Measurements from ENCODE around the gene TMEM63A. TPM values are rescaled to one million over a fixed set of nuclear protein-coding genes. Genes with fewer than 3 reads are reported as not detected.

TMEM63A gene
- total and polyA plus RNA-seq, 4 experiments from 2014 or later = 46.2 to 507 (median 278) TPM

- no peaks in the 10 kb centered on the region for H3K27me3 Mint-ChIP-seq
- intact Hi-C loops (cut with micrococcal nuclease) = no loop called here
- no peak overlapping the region for H3K27ac ChIP-seq (ENCODE audit: low read depth, low read length)
- peaks cover 28% of the 10 kb centered on the region for H3K4me1 ChIP-seq (ENCODE audit: insufficient read depth, low read length)
- no peaks in the 10 kb centered on the region for H3K27me3 ChIP-seq (ENCODE audit: insufficient read depth, low read length)
- H3K9me3 ChIP-seq (ENCODE audit: control insufficient read depth in 1 of 2, low read length in 2 of 2) = no peaks in the 10 kb centered on the region
- no peaks in the 10 kb centered on the region for H3K9me3 Mint-ChIP-seq
- no peak overlapping the region for H3K4me3 Mint-ChIP-seq
- no peak overlapping the region for H3K4me3 ChIP-seq (ENCODE audit: low read length in 2 of 2)
- CTCF ChIA-PET (ENCODE audit: partially characterized antibody) = interaction anchor here (1.2 to 18.0 kb wide), 5 partner anchors 9 to 130 kb away, joined by 3 to 294 read pairs (median 27); partner anchors contain the start of genes SRP9 and TMEM63A
- no peak for DNase-seq
- POLR2A ChIA-PET (ENCODE audit: partially characterized antibody) = interaction anchor here (1.2 to 22.5 kb wide), 5 partner anchors 11 to 131 kb away, joined by 4 to 730 read pairs (median 49); partner anchors contain the start of genes PYCR2, SRP9 and TMEM63A
- peaks cover 0 to 3% of the 10 kb centered on the region in 2 donors for H3K36me3 Mint-ChIP-seq
- H3K27ac Mint-ChIP-seq = peak overlapping the region in 3 of 7 donors; percentile 42 to 77 (median 55)
- peaks cover 23 to 42% (median 33%) of the 10 kb centered on the region in 4 donors for H3K4me1 Mint-ChIP-seq
- no peaks in the 10 kb centered on the region for H3K36me3 ChIP-seq (ENCODE audit: insufficient read depth, low read length)
Measured at GRCh38 chr1:225908773-225909172, 26.6 kb upstream of the TMEM63A start.

GRCh38 chr1:225908013-225908640, 25.9 kb upstream of the TMEM63A start:
- intact Hi-C loops (cut with micrococcal nuclease) = no loop called here
- no peak for DNase-seq
- H3K27me3 ChIP-seq (ENCODE audit: insufficient read depth, low read length) = no peaks in the 10 kb centered on the region
- H3K36me3 ChIP-seq (ENCODE audit: insufficient read depth, low read length) = no peaks in the 10 kb centered on the region
- peaks cover 25 to 42% (median 34%) of the 10 kb centered on the region in 4 donors for H3K4me1 Mint-ChIP-seq
- H3K4me1 ChIP-seq (ENCODE audit: insufficient read depth, low read length) = peaks cover 28% of the 10 kb centered on the region
- CTCF ChIA-PET (ENCODE audit: partially characterized antibody) = interaction anchor here (1.2 to 18.0 kb wide), 4 partner anchors 10 to 38 kb away, joined by 3 to 294 read pairs (median 24); partner anchors contain the start of gene TMEM63A
- H3K9me3 Mint-ChIP-seq = peaks cover 0 to 2% (median 0%) of the 10 kb centered on the region in 8 donors
- peaks cover 0 to 3% of the 10 kb centered on the region in 2 donors for H3K36me3 Mint-ChIP-seq
- no peak overlapping the region for H3K4me3 ChIP-seq (ENCODE audit: low read length in 2 of 2)
- H3K27ac ChIP-seq (ENCODE audit: low read depth, low read length) = no peak overlapping the region
- POLR2A ChIA-PET (ENCODE audit: partially characterized antibody) = interaction anchor here (1.2 to 22.5 kb wide), 5 partner anchors 10 to 130 kb away, joined by 4 to 730 read pairs (median 49); partner anchors contain the start of genes PYCR2, SRP9 and TMEM63A
- no peaks in the 10 kb centered on the region for H3K9me3 ChIP-seq (ENCODE audit: control insufficient read depth in 1 of 2, low read length in 2 of 2)
- no peaks in the 10 kb centered on the region for H3K27me3 Mint-ChIP-seq
- peak overlapping the region in 3 of 7 donors; percentile 41 to 77 (median 67) for H3K27ac Mint-ChIP-seq
- H3K4me3 Mint-ChIP-seq = no peak overlapping the region

DNA sequence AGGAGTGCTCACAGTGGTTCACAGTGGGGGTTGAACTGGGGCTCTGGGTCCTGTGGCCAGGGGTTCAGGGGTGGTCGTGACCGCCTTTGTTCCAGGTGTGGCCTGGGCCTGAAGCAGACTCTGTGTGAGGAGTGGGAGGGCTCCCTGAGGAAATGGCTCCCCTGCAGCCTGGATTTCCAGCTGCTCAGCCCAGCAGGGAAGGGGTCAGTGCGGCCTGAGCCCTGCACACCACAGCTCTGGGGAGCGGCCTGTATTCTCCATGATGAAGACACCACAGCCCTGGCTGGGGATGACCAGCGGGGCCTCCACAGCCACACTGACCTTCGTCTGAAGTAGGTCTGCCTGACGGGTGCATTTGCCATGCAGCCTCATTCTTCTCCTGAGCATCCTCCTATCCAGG, 25.2 kb upstream of the TMEM63A start:
- Histone ChIP-seq H3K27me3 (ENCODE audit: insufficient read depth, low read length) (no peaks in the 10 kb centered on the region), H3K27ac (ENCODE audit: low read depth, low read length) (no peak overlapping the region), H3K4me3 (ENCODE audit: low read length in 2 of 2) (no peak overlapping the region), H3K4me1 (ENCODE audit: insufficient read depth, low read length) (peaks cover 28% of the 10 kb centered on the region), H3K9me3 (ENCODE audit: control insufficient read depth in 1 of 2, low read length in 2 of 2) (no peaks in the 10 kb centered on the region), H3K36me3 (ENCODE audit: insufficient read depth, low read length) (no peaks in the 10 kb centered on the region)
- Mint-ChIP-seq H3K9me3 (peaks cover 0 to 2% (median 0%) of the 10 kb centered on the region in 8 donors), H3K27me3 (no peaks in the 10 kb centered on the region), H3K27ac (peak overlapping the region in 2 of 7 donors; percentile 45 to 67), H3K4me1 (peaks cover 29 to 37% (median 34%) of the 10 kb centered on the region in 4 donors), H3K4me3 (no peak overlapping the region), H3K36me3 (no peaks in the 10 kb centered on the region)
- ChIA-PET POLR2A (ENCODE audit: partially characterized antibody) (interaction anchor here (2.6 to 22.5 kb wide), 3 partner anchors 9 to 63 kb away, joined by 8 to 730 read pairs (median 85); partner anchors contain the start of gene TMEM63A), CTCF (ENCODE audit: partially characterized antibody) (interaction anchor here (5.5 to 18.0 kb wide), 2 partner anchors 9 to 26 kb away, joined by 43 to 294 read pairs; partner anchors contain the start of gene TMEM63A)
- intact Hi-C loops (cut with micrococcal nuclease) = no loop called here
- DNase-seq = no peak

DNA sequence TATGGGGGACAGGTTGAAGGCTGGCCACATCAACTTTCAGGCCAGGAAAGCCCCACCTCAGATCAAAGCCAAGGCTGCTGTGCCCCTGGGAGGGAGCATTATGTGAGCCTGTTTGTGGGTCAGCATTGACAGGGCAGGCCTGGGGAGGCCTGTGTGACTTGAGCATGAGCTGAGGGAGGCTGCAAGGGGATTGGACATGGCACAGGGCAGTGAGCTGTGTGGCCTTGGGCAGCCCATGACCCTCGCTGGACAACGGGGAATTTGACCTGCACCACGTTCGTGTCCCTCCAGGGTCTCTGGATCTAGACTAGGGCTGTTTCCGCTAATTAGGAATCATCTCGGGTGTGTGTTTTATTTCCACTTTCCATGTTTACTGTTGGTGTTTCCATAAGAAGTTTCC, 24.3 kb upstream of the TMEM63A start:
- POLR2A ChIA-PET (ENCODE audit: partially characterized antibody) = interaction anchor here (2.0 to 22.5 kb wide), 3 partner anchors 9 to 128 kb away, joined by 9 to 730 read pairs (median 85); partner anchors contain the start of genes SRP9 and TMEM63A
- Histone ChIP-seq H3K27me3 (ENCODE audit: insufficient read depth, low read length) (no peaks in the 10 kb centered on the region), H3K4me3 (ENCODE audit: low read length in 2 of 2) (no peak overlapping the region), H3K36me3 (ENCODE audit: insufficient read depth, low read length) (no peaks in the 10 kb centered on the region), H3K27ac (ENCODE audit: low read depth, low read length) (no peak overlapping the region), H3K9me3 (ENCODE audit: control insufficient read depth in 1 of 2, low read length in 2 of 2) (no peaks in the 10 kb centered on the region), H3K4me1 (ENCODE audit: insufficient read depth, low read length) (peaks cover 24% of the 10 kb centered on the region)
- Mint-ChIP-seq H3K4me3 (no peak overlapping the region), H3K36me3 (no peaks in the 10 kb centered on the region), H3K4me1 (peaks cover 26 to 32% (median 31%) of the 10 kb centered on the region in 4 donors), H3K9me3 (peaks cover 0 to 2% (median 0%) of the 10 kb centered on the region in 8 donors), H3K27me3 (no peaks in the 10 kb centered on the region), H3K27ac (peak overlapping the region in 3 of 7 donors; percentile 45 to 81 (median 46))
- intact Hi-C loops (cut with micrococcal nuclease) = no loop called here
- DNase-seq = no peak
- CTCF ChIA-PET (ENCODE audit: partially characterized antibody) = interaction anchor here (0.6 to 18.0 kb wide), 2 partner anchors 25 to 104 kb away, joined by 4 to 294 read pairs; partner anchors contain the start of gene TMEM63A

- POLR2A ChIA-PET (ENCODE audit: partially characterized antibody) = interaction anchor here (1.0 to 22.5 kb wide), 2 partner anchors 25 to 96 kb away, joined by 3 to 730 read pairs; partner anchors contain the start of genes SDE2 and TMEM63A
- Mint-ChIP-seq H3K27me3 (no peaks in the 10 kb centered on the region), H3K4me3 (no peak overlapping the region), H3K36me3 (no peaks in the 10 kb centered on the region), H3K27ac (peak overlapping the region in 6 of 7 donors; percentile 8 to 50 (median 22)), H3K9me3 (peaks cover 0 to 2% (median 0%) of the 10 kb centered on the region in 8 donors), H3K4me1 (peaks cover 24 to 33% (median 28%) of the 10 kb centered on the region in 4 donors)
- H3K27ac ChIP-seq (ENCODE audit: low read depth, low read length) = no peak overlapping the region
- no peaks in the 10 kb centered on the region for H3K9me3 ChIP-seq (ENCODE audit: control insufficient read depth in 1 of 2, low read length in 2 of 2)
- CTCF ChIA-PET (ENCODE audit: partially characterized antibody) = interaction anchor here (1.3 to 18.0 kb wide), 2 partner anchors 22 to 126 kb away, joined by 6 to 294 read pairs; partner anchors contain the start of genes SRP9 and TMEM63A
- intact Hi-C loops (cut with micrococcal nuclease) = no loop called here
- no peak overlapping the region for H3K4me3 ChIP-seq (ENCODE audit: low read length in 2 of 2)
- DNase-seq = no peak
- peaks cover 17% of the 10 kb centered on the region for H3K4me1 ChIP-seq (ENCODE audit: insufficient read depth, low read length)
- no peaks in the 10 kb centered on the region for H3K36me3 ChIP-seq (ENCODE audit: insufficient read depth, low read length)
- no peaks in the 10 kb centered on the region for H3K27me3 ChIP-seq (ENCODE audit: insufficient read depth, low read length)
Measured at GRCh38 chr1:225903623-225904022, 21.4 kb upstream of the TMEM63A start.

DNA sequence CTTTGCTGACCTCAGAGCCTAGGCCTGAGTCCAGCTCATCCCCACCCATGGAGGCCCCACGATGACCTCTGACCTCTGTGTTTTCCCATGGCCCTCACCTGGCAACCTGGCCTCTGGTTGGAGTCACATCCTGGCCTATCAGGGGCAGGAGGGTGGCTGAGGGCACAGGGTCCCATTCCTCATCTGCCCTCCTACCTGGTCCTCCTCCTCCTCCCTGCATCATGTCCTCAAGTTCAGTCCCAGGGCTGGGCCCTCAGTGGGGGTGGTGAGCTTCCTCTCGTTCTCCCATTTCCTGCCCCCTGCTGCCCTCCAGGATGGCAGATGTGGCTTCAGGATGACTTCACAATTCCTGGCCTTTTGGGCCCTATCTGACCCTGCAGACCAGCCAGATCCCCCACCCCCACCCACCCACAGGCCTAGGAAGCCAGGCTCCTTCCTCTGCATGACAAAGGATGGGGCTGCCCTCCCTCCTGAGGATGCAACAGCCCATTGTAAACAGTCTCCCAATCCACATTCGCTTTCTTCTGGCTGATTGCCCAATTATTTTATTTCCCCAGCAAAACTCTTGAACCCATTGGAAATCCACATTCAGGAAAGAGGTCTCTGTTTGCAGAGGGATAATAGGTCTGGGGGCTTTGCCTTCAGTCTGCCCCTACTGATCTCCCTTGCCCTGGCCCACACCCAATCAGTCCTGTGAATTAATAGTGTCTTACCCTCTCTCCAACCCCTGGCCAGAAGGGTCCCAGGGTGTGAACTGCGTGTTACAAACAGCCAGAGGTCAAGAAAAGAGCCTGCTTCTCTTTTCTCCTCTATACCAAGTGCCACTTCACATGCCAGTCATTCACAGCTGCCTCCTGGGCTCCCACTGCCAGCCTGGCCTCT, 17.1 kb upstream of the TMEM63A start:
- ChIA-PET CTCF (ENCODE audit: partially characterized antibody) (interaction anchor here (1.3 to 18.0 kb wide), 3 partner anchors 10 to 122 kb away, joined by 4 to 294 read pairs (median 43); partner anchors contain the start of genes SRP9 and TMEM63A), POLR2A (ENCODE audit: partially characterized antibody) (interaction anchor here (0.9 to 22.5 kb wide), 10 partner anchors 9 to 472 kb away, joined by 3 to 730 read pairs (median 22); partner anchors contain the start of genes H3-3A, LBR, LEFTY1 and PYCR2)
- DNase-seq = no peak
- Histone ChIP-seq H3K4me1 (ENCODE audit: insufficient read depth, low read length) (peaks cover 45% of the 10 kb centered on the region), H3K36me3 (ENCODE audit: insufficient read depth, low read length) (no peaks in the 10 kb centered on the region), H3K27ac (ENCODE audit: low read depth, low read length) (peak overlapping the region; percentile 72), H3K9me3 (ENCODE audit: control insufficient read depth in 1 of 2, low read length in 2 of 2) (no peaks in the 10 kb centered on the region), H3K27me3 (ENCODE audit: insufficient read depth, low read length) (no peaks in the 10 kb centered on the region), H3K4me3 (ENCODE audit: low read length in 2 of 2) (no peak overlapping the region)
- Mint-ChIP-seq H3K4me1 (peaks cover 38 to 58% (median 49%) of the 10 kb centered on the region in 4 donors), H3K36me3 (no peaks in the 10 kb centered on the region), H3K27ac (peak overlapping the region; percentile 76 to 98 (median 94)), H3K27me3 (no peaks in the 10 kb centered on the region), H3K4me3 (peak overlapping the region in 4 of 8 donors; percentile 11 to 76 (median 45)), H3K9me3 (peaks cover 0 to 2% (median 0%) of the 10 kb centered on the region in 8 donors)
- intact Hi-C loops (cut with micrococcal nuclease) = no loop called here

Measured in CD4-positive, alpha-beta memory T cell (primary cell).